SU-DHL-6 (cell line): ENCODE results near the gene RPS6KA4.

Experiments used
- H2AFZ ChIP-seq: fragments of 200-600 bp; sonication (generic); 2 replicates; pipeline ENCODE4 v1.6.1; 2014; ENCODE audit warnings: low read depth, mild to moderate bottlenecking, moderate library complexity, mixed read lengths, antibody characterized with exemption, low read length; ENCODE audit not compliant: severe bottlenecking
- H3F3A ChIP-seq: fragments of 200-600 bp; shearing (Covaris generic); 2 replicates; pipeline ENCODE4 v1.6.0; 2016; ENCODE audit warnings: antibody characterized with exemption, mild to moderate bottlenecking; ENCODE audit not compliant: insufficient read depth
- H3K27ac ChIP-seq: fragments of 200-600 bp; sonication (generic); 2 replicates; pipeline ENCODE4 v1.5.1; 2016; ENCODE audit warnings: low read depth, mild to moderate bottlenecking, low read length, moderate library complexity, mixed read lengths
- H3K27me3 ChIP-seq: fragments of 200-600 bp; sonication (generic), shearing (Covaris generic); 2 replicates; pipeline ENCODE4 v1.6.0; 2014; ENCODE audit warnings: mild to moderate bottlenecking, low read length
- H3K36me3 ChIP-seq: fragments of 200-600 bp; sonication (generic); 2 replicates; pipeline ENCODE4 v1.6.1; 2014; ENCODE audit warnings: mild to moderate bottlenecking, low read length, mixed read lengths
- H3K4me2 ChIP-seq: fragments of 300-600, 200-600 bp; shearing (Covaris generic), sonication (generic); 2 replicates; pipeline ENCODE4 v1.6.0; 2014; ENCODE audit warnings: low read length, low read depth, mild to moderate bottlenecking; ENCODE audit not compliant: poor library complexity, severe bottlenecking
- H3K4me3 ChIP-seq: fragments of 200-600 bp; sonication (generic); 2 replicates; pipeline ENCODE4 v1.5.1; 2014; ENCODE audit warnings: antibody characterized with exemption, low read length, mild to moderate bottlenecking, mixed read lengths; ENCODE audit not compliant: insufficient read depth, poor library complexity, severe bottlenecking
- H3K79me2 ChIP-seq: fragments of 200-600 bp; sonication (generic); 2 replicates; pipeline ENCODE4 v1.6.1; 2014; ENCODE audit warnings: mild to moderate bottlenecking, low read length, moderate library complexity; ENCODE audit not compliant: insufficient read depth
- H3K9ac ChIP-seq: fragments of 200-600 bp; sonication (generic); 2 replicates; pipeline ENCODE4 v1.7.0; 2014; ENCODE audit warnings: mild to moderate bottlenecking, low read length
- H3K9me2 ChIP-seq: fragments of 200-600 bp; sonication (generic); replicated peaks from 2 replicates; pipeline ENCODE4 v1.6.1; 2014; ENCODE audit warnings: low read length; ENCODE audit not compliant: insufficient read depth
- H3K9me3 ChIP-seq: fragments of 200-600 bp; sonication (generic); 2 replicates; pipeline ENCODE4 v1.6.1; 2014; ENCODE audit warnings: low read length, mixed read lengths; ENCODE audit not compliant: insufficient read depth
- H4K20me1 ChIP-seq: fragments of 200-600 bp; sonication (generic); 2 replicates; pipeline ENCODE4 v1.6.1; 2014; ENCODE audit warnings: low read depth, mild to moderate bottlenecking, antibody characterized with exemption, low read length, moderate library complexity, mixed read lengths
- EZH2phosphoT487 ChIP-seq: fragments of 200-600 bp; sonication (generic), shearing (Covaris generic); conservative IDR thresholded peaks from 2 replicates; pipeline ENCODE4 v1.6.1; 2018; ENCODE audit warnings: mild to moderate bottlenecking, antibody characterized with exemption, low read length, moderate library complexity, mixed read lengths
- TF ChIP-seq, protein P1 (sequence below): fragments of 200-600 bp; sonication (generic); IDR thresholded peaks from one replicate; pipeline ENCODE4 v1.5.1; 2017; ENCODE audit warnings: antibody characterized with exemption, mild to moderate bottlenecking, low read length, moderate library complexity; ENCODE audit not compliant: insufficient read depth, poor library complexity, severe bottlenecking

Gene RPS6KA4

DNA sequence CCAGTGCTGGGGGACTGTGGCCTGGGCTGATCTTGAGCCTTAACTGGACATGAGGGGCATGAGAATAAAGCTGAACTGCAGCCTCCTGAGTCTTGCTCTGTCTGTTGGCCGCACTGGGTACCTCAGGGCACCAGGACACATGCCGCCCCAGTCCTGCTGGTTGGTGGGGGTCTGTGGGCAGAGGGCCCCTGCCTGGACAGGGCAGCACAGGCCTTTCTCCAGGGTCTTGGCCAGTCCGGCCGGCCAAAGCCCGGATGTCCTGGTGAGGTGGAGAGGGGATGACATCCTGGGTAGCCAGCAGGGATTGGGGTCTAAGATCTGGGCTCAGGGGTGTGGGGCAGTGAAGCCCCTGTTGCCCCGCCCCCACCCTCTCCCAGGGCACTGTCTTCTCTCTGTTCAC, 1.5 kb upstream of the RPS6KA4 start:
- Histone ChIP-seq H3K9me2 (no peaks in the 10 kb centered on the region), H3F3A (no peaks in the 10 kb centered on the region), H3K27ac (no peak overlapping the region), H3K4me2 (no peak overlapping the region), H3K27me3 (no peaks in the 10 kb centered on the region), H3K4me3 (no peak overlapping the region), H2AFZ (no peak overlapping the region), H3K9ac (no peak overlapping the region), H3K36me3 (no peaks in the 10 kb centered on the region), H3K79me2 (no peaks in the 10 kb centered on the region), H3K9me3 (no peaks in the 10 kb centered on the region), H4K20me1 (no peaks in the 10 kb centered on the region)
- TF ChIP-seq EZH2phosphoT487: no peak

DNA sequence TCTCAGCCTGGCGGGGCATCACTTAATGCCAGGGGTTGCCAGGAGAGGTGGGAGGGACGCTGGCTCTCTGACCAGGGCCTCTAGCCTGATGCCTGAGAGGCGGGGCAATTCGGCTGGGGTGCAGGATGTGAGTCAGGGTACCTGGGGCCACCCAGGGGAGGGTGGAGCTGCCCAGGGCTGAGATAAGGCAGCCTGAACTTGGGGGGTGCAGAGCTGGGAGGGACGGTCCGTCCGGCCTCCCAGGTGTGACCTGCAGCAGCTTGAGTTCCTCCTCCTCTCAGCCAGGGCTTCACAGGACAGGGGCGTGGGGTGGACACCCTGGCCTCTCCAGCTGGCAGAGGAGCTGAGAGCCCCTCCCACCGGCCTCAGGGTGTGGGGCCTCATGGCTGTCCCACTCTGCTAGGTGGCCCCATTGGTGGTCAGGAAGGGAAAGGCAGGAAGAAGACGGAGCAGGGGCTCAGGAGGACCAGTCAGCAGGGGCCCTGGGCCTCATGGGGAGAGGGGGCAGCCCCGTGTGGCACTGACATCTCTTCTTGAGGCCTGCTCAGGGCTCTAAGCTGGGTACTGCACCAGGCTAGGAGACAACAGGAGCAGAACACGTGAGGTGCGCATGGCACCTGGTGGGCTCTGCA, 942 bp upstream of the RPS6KA4 start:
- no peaks in the 10 kb centered on the region for H3F3A ChIP-seq
- H2AFZ ChIP-seq: no peak overlapping the region
- no peak for TF ChIP-seq EZH2phosphoT487
- TF ChIP-seq, protein P1, sequence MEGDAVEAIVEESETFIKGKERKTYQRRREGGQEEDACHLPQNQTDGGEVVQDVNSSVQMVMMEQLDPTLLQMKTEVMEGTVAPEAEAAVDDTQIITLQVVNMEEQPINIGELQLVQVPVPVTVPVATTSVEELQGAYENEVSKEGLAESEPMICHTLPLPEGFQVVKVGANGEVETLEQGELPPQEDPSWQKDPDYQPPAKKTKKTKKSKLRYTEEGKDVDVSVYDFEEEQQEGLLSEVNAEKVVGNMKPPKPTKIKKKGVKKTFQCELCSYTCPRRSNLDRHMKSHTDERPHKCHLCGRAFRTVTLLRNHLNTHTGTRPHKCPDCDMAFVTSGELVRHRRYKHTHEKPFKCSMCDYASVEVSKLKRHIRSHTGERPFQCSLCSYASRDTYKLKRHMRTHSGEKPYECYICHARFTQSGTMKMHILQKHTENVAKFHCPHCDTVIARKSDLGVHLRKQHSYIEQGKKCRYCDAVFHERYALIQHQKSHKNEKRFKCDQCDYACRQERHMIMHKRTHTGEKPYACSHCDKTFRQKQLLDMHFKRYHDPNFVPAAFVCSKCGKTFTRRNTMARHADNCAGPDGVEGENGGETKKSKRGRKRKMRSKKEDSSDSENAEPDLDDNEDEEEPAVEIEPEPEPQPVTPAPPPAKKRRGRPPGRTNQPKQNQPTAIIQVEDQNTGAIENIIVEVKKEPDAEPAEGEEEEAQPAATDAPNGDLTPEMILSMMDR: no peak
- peak overlapping the region; percentile 50 for H3K4me3 ChIP-seq
- H3K79me2 ChIP-seq: no peaks in the 10 kb centered on the region
- no peaks in the 10 kb centered on the region for H3K36me3 ChIP-seq
- H3K9me3 ChIP-seq: no peaks in the 10 kb centered on the region
- no peaks in the 10 kb centered on the region for H3K9me2 ChIP-seq
- no peaks in the 10 kb centered on the region for H3K27me3 ChIP-seq
- H3K9ac ChIP-seq: peak overlapping the region; percentile 69; the same call in 1 of the 2 replicates
- no peak overlapping the region for H3K27ac ChIP-seq
- peak overlapping the region; percentile 64 for H3K4me2 ChIP-seq
- no peaks in the 10 kb centered on the region for H4K20me1 ChIP-seq

DNA sequence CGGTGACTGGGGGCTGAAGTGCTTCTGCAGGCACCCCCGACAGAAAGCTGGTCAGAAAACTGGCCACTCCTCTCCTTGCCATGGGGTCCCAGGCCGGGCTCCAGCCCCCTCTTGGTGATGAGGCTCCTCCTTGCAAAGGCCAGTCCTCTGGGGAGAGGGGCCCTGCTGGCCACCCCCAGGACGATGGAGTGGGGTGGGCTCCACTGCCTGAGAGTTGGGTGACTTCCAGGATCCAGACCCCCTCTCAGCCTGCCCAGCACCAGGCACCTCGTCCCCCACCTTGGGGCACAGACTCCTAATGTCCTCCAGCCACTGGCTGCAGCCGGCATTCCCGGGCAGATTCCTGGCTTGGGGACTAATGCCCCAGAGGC, 441 bp upstream of the RPS6KA4 start:
- H3K9me2 ChIP-seq: no peaks in the 10 kb centered on the region
- H3K79me2 ChIP-seq: no peaks in the 10 kb centered on the region
- H3K4me2 ChIP-seq: peak overlapping the region; percentile 64
- no peak overlapping the region for H3K27ac ChIP-seq
- H3K9ac ChIP-seq: peak overlapping the region; percentile 69
- no peaks in the 10 kb centered on the region for H3K36me3 ChIP-seq
- peak overlapping the region; percentile 50 for H3K4me3 ChIP-seq
- no peaks in the 10 kb centered on the region for H4K20me1 ChIP-seq
- no peaks in the 10 kb centered on the region for H3F3A ChIP-seq
- TF ChIP-seq, protein P1: no peak
- TF ChIP-seq EZH2phosphoT487: no peak
- H2AFZ ChIP-seq: peak overlapping the region; percentile 62
- no peaks in the 10 kb centered on the region for H3K9me3 ChIP-seq
- H3K27me3 ChIP-seq: no peaks in the 10 kb centered on the region

DNA sequence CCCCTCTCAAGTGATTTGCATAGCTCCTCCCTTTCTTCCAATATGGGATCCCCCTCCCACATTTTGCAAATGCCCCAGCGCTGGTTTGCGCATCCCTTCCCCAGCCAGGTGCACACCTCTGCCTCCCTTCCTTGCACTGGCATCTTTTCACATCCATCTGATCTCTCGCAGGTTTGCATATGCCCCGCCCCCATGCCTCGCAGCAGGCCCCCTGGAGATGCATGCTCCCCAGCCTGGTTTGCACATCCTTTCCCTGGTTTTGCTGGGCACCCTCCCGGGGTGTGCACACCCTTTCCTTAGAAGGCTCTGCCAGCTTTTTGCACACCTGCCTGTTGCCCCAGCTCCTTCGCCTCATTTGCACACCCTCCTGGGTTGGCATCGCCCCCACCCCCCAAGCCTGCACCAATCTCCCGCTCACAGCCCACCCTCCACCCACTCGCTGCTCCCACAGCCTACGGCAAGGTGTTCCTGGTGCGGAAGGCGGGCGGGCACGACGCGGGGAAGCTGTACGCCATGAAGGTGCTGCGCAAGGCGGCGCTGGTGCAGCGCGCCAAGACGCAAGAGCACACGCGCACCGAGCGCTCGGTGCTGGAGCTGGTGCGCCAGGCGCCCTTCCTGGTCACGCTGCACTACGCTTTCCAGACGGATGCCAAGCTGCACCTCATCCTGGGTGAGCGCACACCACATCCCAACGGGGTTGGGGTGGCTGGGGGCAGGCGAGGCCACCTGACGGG, 917 bp downstream of the RPS6KA4 start:
- H3K36me3 ChIP-seq: no peaks in the 10 kb centered on the region
- no peaks in the 10 kb centered on the region for H4K20me1 ChIP-seq

More for the DNA sequence above, 917 bp downstream of the RPS6KA4 start:
- no peak for TF ChIP-seq EZH2phosphoT487
- TF ChIP-seq, protein P1: no peak
- H3K9me3 ChIP-seq: no peaks in the 10 kb centered on the region
- H3K4me2 ChIP-seq: peak overlapping the region; percentile 64
- peak overlapping the region; percentile 69 for H3K9ac ChIP-seq
- H3K4me3 ChIP-seq: peak overlapping the region; percentile 50
- no peaks in the 10 kb centered on the region for H3K9me2 ChIP-seq
- H3K27me3 ChIP-seq: no peaks in the 10 kb centered on the region
- peak overlapping the region; percentile 22; the same call in 1 of the 2 replicates for H3K27ac ChIP-seq
- H2AFZ ChIP-seq: no peak overlapping the region
- H3F3A ChIP-seq: no peaks in the 10 kb centered on the region
- no peaks in the 10 kb centered on the region for H3K79me2 ChIP-seq
